Activated CD4-positive, alpha-beta T cell treated with anti-CD3 and anti-CD28 coated beads for 36 hours (primary cell): Measurements from ENCODE around the gene LRRC47. TPM values are rescaled to one million over a fixed set of nuclear protein-coding genes. Genes with fewer than 3 reads are reported as not detected.
"Not testable (repeated sequence)": the region's sequence is repeated elsewhere in the genome, so short reads cannot be mapped to it uniquely, and the experiment has no call there.

ENCODE experiments used
- ATAC-seq: fragments of 200-7000 bp; cut with Tn5 transposase; one replicate; pipeline ENCODE4 v1.10.0; 2021; ENCODE audit warnings: mild to moderate bottlenecking, moderate library complexity
- CTCF ChIA-PET: fragments of 350-600 bp; sonication (Branson Sonifier 250); formaldehyde crosslinking; loops from one replicate; lab custom pipeline; 2021; ENCODE audit warnings: antibody characterized with exemption; lab: Charles Lee
- POLR2A ChIA-PET: fragments of 350-600 bp; sonication (Branson Sonifier 250); formaldehyde crosslinking; loops from one replicate; lab custom pipeline; 2021; ENCODE audit warnings: antibody characterized with exemption, inconsistent platforms; lab: Charles Lee
- DNase-seq: peaks from one replicate; pipeline ENCODE4 v3.0.0-alpha.2; 2020
- H3K27ac Mint-ChIP-seq: one replicate; pipeline ENCODE4 v1.8.0; 2021; ENCODE audit warnings: mixed read lengths
- H3K27me3 Mint-ChIP-seq: one replicate; pipeline ENCODE4 v1.8.0; 2021; ENCODE audit warnings: mixed read lengths
- H3K36me3 Mint-ChIP-seq: one replicate; pipeline ENCODE4 v1.8.0; 2021; ENCODE audit warnings: low read depth, mixed read lengths
- H3K4me1 Mint-ChIP-seq: one replicate; pipeline ENCODE4 v1.8.0; 2021; ENCODE audit warnings: mixed read lengths
- H3K4me3 Mint-ChIP-seq: one replicate; pipeline ENCODE4 v1.8.0; 2021; ENCODE audit warnings: mild to moderate bottlenecking, moderate library complexity, mixed read lengths
- H3K9me3 Mint-ChIP-seq: one replicate; pipeline ENCODE4 v1.8.0; 2021; ENCODE audit warnings: low read depth, mixed read lengths
- intact Hi-C, 2 experiments: fragments of 100-400 bp; cut with DNase I in 1 of 2; cut with micrococcal nuclease in 1 of 2; formaldehyde crosslinking; loops; one replicate each; pipeline versions ENCODE4 v1.14.2 to v1.15.1; 2022 to 2024; cut with DNase I, micrococcal nuclease
- total RNA-seq, 2 experiments: library from RNA; stranded (reverse); gene quantifications; one replicate each; pipeline ENCODE4 v1.2.3, GENCODE V29; 2021

The LRRC47 gene
- total RNA-seq, 2 experiments from 2014 or later: 34.8 to 38.7 TPM

DNA sequence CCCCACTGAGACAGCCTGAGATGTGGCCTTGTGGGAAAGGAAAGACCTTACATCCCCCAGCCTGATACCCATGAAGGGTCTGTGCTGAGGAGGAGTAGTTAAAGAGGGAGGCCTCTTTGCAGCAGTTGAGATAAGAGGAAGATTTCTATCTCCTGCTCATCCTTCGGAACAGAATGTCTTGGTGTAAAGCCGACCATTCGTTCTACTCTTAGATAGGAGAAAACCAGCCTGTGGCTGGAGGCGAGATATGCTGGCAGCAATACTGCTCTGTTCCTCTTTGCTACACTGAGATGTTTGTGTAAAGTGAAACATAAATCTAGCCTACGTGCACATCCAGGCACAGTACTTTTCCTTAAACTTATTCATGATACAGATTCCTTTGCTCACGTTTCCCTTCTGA lies 45.6 kb downstream of the LRRC47 start:
- Mint-ChIP-seq H3K27me3 (no peaks in the 10 kb centered on the region), H3K4me1 (peaks cover 16% of the 10 kb centered on the region), H3K27ac (no peak overlapping the region), H3K36me3 (no peaks in the 10 kb centered on the region), H3K9me3 (no peaks in the 10 kb centered on the region), H3K4me3 (no peak overlapping the region)
- intact Hi-C loops: no loop called here
- DNase-seq: no peak
- ATAC-seq: no peak
- POLR2A ChIA-PET: no interaction called here
- CTCF ChIA-PET: no interaction called here

DNA sequence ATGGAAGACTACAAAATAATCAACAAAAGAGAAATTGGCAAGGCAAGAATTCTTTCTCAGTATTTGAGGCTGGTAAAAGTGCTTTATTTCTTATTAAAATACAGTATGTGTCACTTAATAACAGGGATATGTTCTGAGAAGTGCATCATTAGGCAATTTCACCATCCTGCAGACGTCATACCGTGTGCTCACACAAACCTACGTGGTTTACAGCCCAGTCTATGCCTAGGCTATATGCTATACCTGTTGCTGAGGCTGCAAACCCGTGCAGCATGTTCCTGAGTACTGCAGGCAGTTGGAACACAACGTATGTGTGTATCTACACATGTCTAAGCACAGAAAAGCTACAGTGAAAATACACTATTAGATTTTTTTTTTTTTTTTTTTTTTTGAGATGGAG lies 46.8 kb downstream of the LRRC47 start:
- H3K27me3 Mint-ChIP-seq: no peaks in the 10 kb centered on the region
- H3K4me3 Mint-ChIP-seq: no peak overlapping the region
- no peak for ATAC-seq
- peaks cover 28% of the 10 kb centered on the region for H3K4me1 Mint-ChIP-seq
- intact Hi-C loops: no loop called here
- no peaks in the 10 kb centered on the region for H3K9me3 Mint-ChIP-seq
- no peak overlapping the region for H3K27ac Mint-ChIP-seq
- no peaks in the 10 kb centered on the region for H3K36me3 Mint-ChIP-seq
- no peak for DNase-seq
- ChIA-PET POLR2A (no interaction called here), CTCF (interaction anchor here (1.2 kb wide), 1 partner anchor 38 kb away, joined by 4 read pairs; no protein-coding TSS in a partner anchor)

DNA sequence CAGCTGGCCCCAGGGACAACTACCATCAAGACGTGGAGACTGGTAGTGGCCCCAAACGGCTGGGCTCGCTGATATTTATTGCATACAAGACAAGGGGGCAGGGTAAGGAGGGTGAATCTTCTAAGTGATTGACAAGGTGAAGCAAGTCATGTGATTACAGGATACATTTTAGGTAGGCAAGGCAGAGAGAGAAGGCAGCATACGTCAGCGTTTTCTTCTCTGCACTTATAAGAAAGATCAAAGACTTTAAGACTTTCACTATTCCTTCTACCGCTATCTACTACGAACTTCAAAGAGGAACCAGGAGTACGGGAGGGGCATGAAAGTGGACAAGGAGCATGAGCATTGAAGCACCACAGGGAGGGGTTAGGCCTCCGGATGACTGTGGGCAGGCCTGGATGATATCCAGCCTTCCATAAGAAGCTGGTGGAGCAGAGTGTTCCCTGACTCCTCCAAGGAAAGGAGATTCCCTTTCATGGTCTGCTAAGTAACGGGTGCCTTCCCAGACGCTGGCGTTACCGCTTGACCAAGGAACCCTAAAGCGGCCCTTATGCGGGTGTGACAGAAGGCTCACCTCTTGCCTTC lies 47.9 kb downstream of the LRRC47 start:
- Mint-ChIP-seq H3K4me1 (peaks cover 32% of the 10 kb centered on the region), H3K4me3 (peak overlapping the region; percentile 77)
- intact Hi-C loops, H3K27ac Mint-ChIP-seq, POLR2A ChIA-PET, H3K9me3 Mint-ChIP-seq, H3K36me3 Mint-ChIP-seq, H3K27me3 Mint-ChIP-seq, ATAC-seq, DNase-seq: not testable (repeated sequence)
- CTCF ChIA-PET: interaction anchor here (0.8 to 1.2 kb wide), 2 partner anchors 39 to 53 kb away, joined by 3 to 4 read pairs; no protein-coding TSS in a partner anchor

DNA sequence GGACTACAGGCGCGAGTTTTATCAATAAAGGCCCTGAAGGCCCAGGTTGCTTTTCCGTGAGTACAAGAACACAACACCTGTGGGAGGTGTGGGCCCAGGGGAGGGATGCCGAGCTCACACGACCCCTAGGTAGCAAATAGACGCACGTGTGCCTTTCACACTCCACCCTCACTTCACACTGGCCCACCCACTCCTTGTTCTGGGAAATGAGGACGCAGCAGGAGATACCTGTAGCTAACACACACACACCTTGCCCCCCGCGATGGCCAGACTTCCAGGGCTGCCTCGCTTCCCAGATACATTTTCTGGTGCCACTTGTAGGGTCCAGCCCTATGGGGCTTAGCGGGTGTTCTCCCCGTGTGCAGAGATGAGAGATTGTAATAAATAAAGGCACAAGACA lies 48.4 kb downstream of the LRRC47 start:
- Mint-ChIP-seq H3K4me3 (peak overlapping the region; percentile 77), H3K27me3 (no peaks in the 10 kb centered on the region), H3K36me3 (no peaks in the 10 kb centered on the region), H3K27ac (no peak overlapping the region), H3K4me1 (peaks cover 32% of the 10 kb centered on the region), H3K9me3 (no peaks in the 10 kb centered on the region)
- ATAC-seq (no peak), DNase-seq (no peak)
- CTCF ChIA-PET: interaction anchor here (0.8 kb wide), 1 partner anchor 53 kb away, joined by 3 read pairs; no protein-coding TSS in a partner anchor
- intact Hi-C loops: loop anchor here (1.0 kb wide), 7 partner anchors 24 to 217 kb away; partner anchors contain the start of genes LRRC47 (in 2 of the 2), C1orf174 (in 1 of the 2), CEP104 (in 1 of the 2) and DFFB (in 1 of the 2)
- POLR2A ChIA-PET: no interaction called here

DNA sequence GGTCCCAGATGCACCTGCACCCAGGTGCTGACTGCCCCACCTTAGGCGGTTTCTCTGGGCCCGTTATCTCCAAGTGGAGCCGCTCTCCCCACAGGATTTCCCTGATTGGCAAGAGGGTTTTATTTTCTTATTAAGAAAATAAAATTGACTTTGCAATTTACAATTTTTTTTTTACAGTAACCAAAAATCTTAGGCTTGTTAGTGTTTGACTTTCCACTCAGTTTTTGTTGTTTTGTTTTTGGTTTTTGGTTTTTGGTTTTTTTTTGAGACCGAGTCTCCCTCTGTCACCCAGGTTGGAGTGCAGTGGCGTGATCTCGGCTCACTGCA lies 48.8 kb downstream of the LRRC47 start:
- H3K4me1 Mint-ChIP-seq: peaks cover 32% of the 10 kb centered on the region
- intact Hi-C loops: loop anchor here (1.0 kb wide), 7 partner anchors 25 to 216 kb away; partner anchors contain the start of genes LRRC47 (in 2 of the 2), C1orf174 (in 1 of the 2), CEP104 (in 1 of the 2) and DFFB (in 1 of the 2)
- CTCF ChIA-PET: interaction anchor here (0.8 kb wide), 1 partner anchor 52 kb away, joined by 3 read pairs; no protein-coding TSS in a partner anchor
- peak overlapping the region; percentile 77 for H3K4me3 Mint-ChIP-seq
- H3K9me3 Mint-ChIP-seq: no peaks in the 10 kb centered on the region
- POLR2A ChIA-PET: no interaction called here
- DNase-seq (no peak), ATAC-seq (no peak)
- no peaks in the 10 kb centered on the region for H3K27me3 Mint-ChIP-seq
- no peak overlapping the region for H3K27ac Mint-ChIP-seq
- H3K36me3 Mint-ChIP-seq: no peaks in the 10 kb centered on the region

DNA sequence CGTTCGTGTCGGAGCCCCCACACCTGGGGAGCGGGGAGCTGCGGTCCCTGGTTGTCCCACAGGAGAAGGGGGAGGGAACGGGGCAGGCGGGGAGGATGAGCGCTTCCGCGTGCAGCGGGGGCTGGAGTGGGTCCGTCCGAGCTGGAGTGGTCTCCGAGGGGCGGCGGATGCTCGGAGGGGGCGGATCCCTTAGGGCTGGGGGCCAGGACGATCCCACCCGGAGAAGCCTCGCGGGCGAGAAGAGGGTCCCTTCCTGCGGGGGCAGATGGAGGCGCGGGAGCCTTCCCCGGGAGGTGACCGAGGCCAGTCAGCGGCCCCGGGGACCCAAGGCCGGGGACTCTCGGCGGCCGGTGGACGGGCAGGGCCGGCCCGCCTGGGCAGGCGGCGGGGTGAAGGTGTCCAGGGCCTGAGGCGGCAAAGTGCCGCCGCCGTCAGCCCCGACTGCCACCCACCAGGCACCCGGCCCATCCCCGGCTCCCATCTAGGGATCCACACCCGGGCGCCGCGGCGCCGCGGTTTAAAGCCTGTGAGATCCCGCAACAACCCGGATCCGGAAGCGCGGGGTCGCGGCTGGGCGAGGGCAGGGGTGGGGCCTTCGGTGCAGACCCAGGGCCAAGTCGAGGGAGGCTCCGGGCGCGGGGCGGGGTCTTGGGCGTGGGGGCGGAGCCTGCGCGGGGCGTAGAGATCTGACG lies 49.3 kb downstream of the LRRC47 start:
- Mint-ChIP-seq H3K4me3 (peak overlapping the region; percentile 77), H3K27me3 (no peaks in the 10 kb centered on the region), H3K36me3 (no peaks in the 10 kb centered on the region), H3K27ac (peak overlapping the region; percentile 51), H3K9me3 (no peaks in the 10 kb centered on the region), H3K4me1 (peaks cover 32% of the 10 kb centered on the region)
- CTCF ChIA-PET: no interaction called here
- POLR2A ChIA-PET: no interaction called here
- ATAC-seq (peak; percentile 99), DNase-seq (peak; percentile 95)
- intact Hi-C loops: loop anchor here (1.0 kb wide), 7 partner anchors 25 to 216 kb away; partner anchors contain the start of genes LRRC47 (in 2 of the 2), C1orf174 (in 1 of the 2), CEP104 (in 1 of the 2) and DFFB (in 1 of the 2)

DNA sequence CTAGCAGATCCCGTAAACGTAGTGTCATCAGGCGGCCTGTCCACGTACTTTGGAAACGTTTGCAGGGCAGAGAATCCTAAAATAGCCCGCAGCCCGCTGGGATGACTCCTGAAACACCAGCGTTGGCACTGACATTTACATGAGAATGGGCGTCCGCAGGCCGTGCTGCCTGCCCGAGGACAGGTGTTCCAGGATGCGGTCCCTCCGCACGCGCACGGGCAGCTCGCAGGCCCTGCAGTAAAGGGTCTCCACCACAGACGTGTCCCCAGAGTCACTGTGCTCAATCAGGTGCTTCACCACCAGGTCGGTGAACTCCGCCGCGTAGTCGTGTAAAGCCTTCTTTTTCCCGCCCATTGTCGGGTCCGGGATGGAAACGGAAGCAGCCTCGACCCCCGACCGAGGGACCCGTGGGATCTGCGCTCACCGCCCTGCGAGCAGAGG lies 49.9 kb downstream of the LRRC47 start:
- POLR2A ChIA-PET: no interaction called here
- Mint-ChIP-seq H3K9me3 (no peaks in the 10 kb centered on the region), H3K27me3 (no peaks in the 10 kb centered on the region), H3K4me3 (peak overlapping the region; percentile 77), H3K27ac (peak overlapping the region; percentile 51), H3K4me1 (peaks cover 32% of the 10 kb centered on the region), H3K36me3 (peaks cover 4% of the 10 kb centered on the region)
- DNase-seq (no peak), ATAC-seq (no peak)
- CTCF ChIA-PET: interaction anchor here (0.6 kb wide), 1 partner anchor 145 kb away, joined by 3 read pairs; no protein-coding TSS in a partner anchor
- intact Hi-C loops: no loop called here

DNA sequence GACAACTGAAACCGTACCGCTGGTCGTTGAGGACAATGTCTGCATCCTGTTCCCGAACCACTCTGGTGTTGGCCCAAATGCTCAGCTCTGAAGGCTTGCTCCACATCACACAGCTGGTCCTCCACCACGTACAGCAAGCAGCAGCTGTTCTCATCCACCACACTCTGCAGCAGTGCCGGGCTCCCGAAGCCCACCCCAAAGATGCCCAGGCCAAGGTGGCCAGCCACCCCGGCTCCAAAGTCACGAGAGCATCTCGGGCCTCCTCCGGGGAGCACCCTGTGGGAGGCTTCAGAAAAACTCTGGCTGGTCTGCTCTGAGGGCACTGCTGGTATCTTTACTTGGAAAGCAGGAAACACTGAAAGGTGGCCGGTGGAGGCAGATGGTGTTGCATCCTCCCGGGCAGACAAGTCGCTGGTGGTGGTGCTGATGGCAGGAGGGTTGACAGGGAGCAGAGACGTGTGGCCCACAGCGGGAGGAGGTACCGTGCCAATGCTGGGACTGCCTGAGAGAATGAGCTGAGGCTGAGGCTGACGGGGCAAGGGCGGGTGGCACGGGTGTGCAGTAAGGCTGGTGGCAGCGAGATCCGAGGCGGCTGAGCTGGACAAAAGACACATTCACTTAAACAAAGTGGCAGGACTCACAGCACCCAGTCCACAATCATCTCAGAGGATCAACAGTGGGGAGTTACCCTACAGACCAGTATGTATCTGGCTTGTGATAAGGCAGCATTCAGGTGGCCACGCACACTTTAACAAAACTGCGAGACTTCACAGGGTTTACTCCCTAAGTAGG lies 50.5 kb downstream of the LRRC47 start:
- DNase-seq: no peak
- ATAC-seq: no peak
- ChIA-PET CTCF (interaction anchor here (0.6 to 1.3 kb wide), 2 partner anchors 18 to 145 kb away, joined by 3 read pairs; no protein-coding TSS in a partner anchor), POLR2A (no interaction called here)
- Mint-ChIP-seq H3K27ac (peak overlapping the region; percentile 65), H3K9me3 (no peaks in the 10 kb centered on the region), H3K36me3 (peaks cover 4% of the 10 kb centered on the region), H3K4me1 (peaks cover 32% of the 10 kb centered on the region), H3K4me3 (peak overlapping the region; percentile 77), H3K27me3 (no peaks in the 10 kb centered on the region)
- intact Hi-C loops: no loop called here

DNA sequence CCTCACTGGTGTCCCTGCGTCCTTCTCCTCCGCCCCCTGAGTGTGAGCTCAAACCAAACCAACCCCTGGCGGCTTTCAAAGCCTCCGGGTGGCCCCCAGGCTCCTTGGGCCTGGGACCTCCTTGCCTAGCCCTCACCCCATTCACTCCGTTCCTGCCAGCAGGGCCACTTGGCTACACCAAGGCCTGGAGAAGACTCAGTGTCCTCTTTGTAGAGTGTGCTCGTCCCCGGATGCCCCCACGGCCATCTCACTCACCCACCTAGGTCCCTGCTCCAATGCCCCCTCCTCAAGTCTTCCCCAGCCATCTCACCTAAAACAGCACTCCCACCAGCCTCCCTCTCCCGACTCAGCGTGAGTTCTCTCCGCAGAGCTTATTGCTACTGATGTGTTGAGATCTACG lies 51.2 kb downstream of the LRRC47 start:
- H3K27ac Mint-ChIP-seq: no peak overlapping the region
- intact Hi-C loops: no loop called here
- ChIA-PET CTCF (interaction anchor here (1.3 kb wide), 1 partner anchor 18 kb away, joined by 3 read pairs; no protein-coding TSS in a partner anchor), POLR2A (no interaction called here)
- ATAC-seq (no peak), DNase-seq (no peak)
- H3K4me1 Mint-ChIP-seq: peaks cover 32% of the 10 kb centered on the region
- no peaks in the 10 kb centered on the region for H3K9me3 Mint-ChIP-seq
- H3K36me3 Mint-ChIP-seq: peaks cover 4% of the 10 kb centered on the region
- H3K27me3 Mint-ChIP-seq: no peaks in the 10 kb centered on the region
- peak overlapping the region; percentile 77 for H3K4me3 Mint-ChIP-seq

DNA sequence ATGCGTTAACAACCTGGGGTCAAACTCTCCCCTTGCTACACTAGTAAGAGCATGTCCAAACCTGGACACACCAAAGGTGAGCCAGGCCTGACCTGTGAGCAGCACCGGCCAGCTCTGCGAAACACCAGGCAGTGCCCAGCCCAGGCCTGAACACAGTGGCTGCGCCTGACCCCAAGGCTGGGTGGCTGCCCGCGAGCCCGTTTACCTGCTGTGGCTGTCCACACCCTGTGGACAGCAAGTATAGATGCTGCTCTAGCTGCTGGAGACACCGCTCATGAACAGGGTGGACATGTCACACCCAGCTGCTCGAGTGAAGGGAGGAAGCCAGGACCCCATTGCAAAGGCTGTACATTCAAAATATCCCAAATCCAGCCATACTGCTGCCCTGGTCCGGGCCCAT lies 51.7 kb downstream of the LRRC47 start:
- no peaks in the 10 kb centered on the region for H3K9me3 Mint-ChIP-seq
- POLR2A ChIA-PET: no interaction called here
- intact Hi-C loops: no loop called here
- H3K27me3 Mint-ChIP-seq: no peaks in the 10 kb centered on the region
- DNase-seq: no peak
- H3K36me3 Mint-ChIP-seq: peaks cover 4% of the 10 kb centered on the region
- CTCF ChIA-PET: interaction anchor here (1.3 kb wide), 1 partner anchor 17 kb away, joined by 3 read pairs; no protein-coding TSS in a partner anchor
- H3K27ac Mint-ChIP-seq: no peak overlapping the region
- no peak overlapping the region for H3K4me3 Mint-ChIP-seq
- ATAC-seq: no peak
- peaks cover 32% of the 10 kb centered on the region for H3K4me1 Mint-ChIP-seq

DNA sequence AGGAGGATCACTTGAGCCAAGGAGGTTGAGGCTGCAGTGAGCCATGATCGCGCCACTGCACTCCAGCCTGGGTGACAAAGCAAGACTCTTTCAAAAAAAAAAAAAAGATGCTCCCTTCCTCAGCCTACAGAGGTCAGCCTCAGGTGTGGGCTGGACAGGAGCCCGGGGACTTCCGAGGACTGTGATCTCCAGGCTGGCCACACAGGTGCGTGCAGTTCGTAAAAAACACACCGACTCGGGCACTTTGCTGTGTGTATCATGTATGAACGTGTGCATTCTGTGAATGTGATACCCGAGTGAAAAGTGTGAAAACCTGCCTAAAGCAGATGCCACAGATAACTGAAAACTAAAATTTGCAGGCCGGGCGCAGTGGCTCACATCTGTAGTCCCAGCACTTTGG lies 52.5 kb downstream of the LRRC47 start:
- ChIA-PET CTCF (no interaction called here), POLR2A (no interaction called here)
- Mint-ChIP-seq H3K27ac (no peak overlapping the region), H3K4me3 (no peak overlapping the region), H3K4me1 (peaks cover 32% of the 10 kb centered on the region), H3K27me3 (no peaks in the 10 kb centered on the region), H3K36me3 (peaks cover 4% of the 10 kb centered on the region), H3K9me3 (no peaks in the 10 kb centered on the region)
- DNase-seq: no peak
- no peak for ATAC-seq
- intact Hi-C loops: no loop called here
